ENCODE results near the gene ATG7. TPM values are rescaled to one million over a fixed set of nuclear protein-coding genes. Genes with fewer than 3 reads are reported as not detected.

ATG7 gene
- total RNA-seq, 3 donors from 2014 or later (not counting 1 experiment from before 2014, with no cell fraction given): 55.3 to 72.9 (median 68.6) TPM

- peaks cover 0 to 7% of the 10 kb centered on the region in 2 donors for H3K4me1 Mint-ChIP-seq
- no peak overlapping the region for H3K27ac Mint-ChIP-seq
Measured at GRCh38 chr3:11470031-11470853, 198.0 kb downstream of the ATG7 start.

DNA sequence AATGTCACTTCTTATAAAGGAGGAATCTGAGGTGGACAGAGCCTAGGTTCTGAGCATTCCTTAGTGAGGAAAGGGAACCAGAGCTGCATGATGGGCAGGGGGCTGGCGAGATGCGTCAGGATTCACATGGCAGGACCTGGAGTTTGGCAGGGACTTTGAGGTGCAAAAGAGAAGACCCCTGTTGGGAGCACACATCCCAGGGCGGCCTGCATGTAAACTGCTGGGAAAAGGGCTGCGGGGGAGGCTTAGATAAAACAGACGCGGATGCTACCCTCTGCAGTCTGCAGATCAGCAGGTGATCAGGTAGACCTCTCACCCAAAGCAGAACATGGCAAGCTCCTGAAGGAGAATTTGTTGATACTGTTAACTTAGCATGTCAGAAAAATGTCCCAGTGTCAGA, 203.1 kb downstream of the ATG7 start:
- Mint-ChIP-seq H3K9me3 (no peaks in the 10 kb centered on the region), H3K36me3 (no peaks in the 10 kb centered on the region), H3K27ac (no peak overlapping the region), H3K4me3 (no peak overlapping the region), H3K4me1 (peaks cover 0 to 8% of the 10 kb centered on the region in 2 donors), H3K27me3 (ENCODE audit: low read depth in 2 of 2) (no peaks in the 10 kb centered on the region)
- DNase-seq (no peak), ATAC-seq (no peak)
- TF ChIP-seq CTCF (IDR thresholded peaks at IDR 0.05): no peak
- Histone ChIP-seq H3K4me1 (ENCODE audit: control insufficient read depth, insufficient read depth, low read length) (no peaks in the 10 kb centered on the region), H3K4me3 (ENCODE audit: low read length) (no peak overlapping the region), H3K27me3 (ENCODE audit: control insufficient read depth, insufficient read depth, low read length) (no peaks in the 10 kb centered on the region), H3K36me3 (ENCODE audit: control insufficient read depth, insufficient read depth, low read length) (no peaks in the 10 kb centered on the region), H3K9me3 (ENCODE audit: control insufficient read depth, insufficient read depth, low read length) (no peaks in the 10 kb centered on the region), H3K27ac (ENCODE audit: low read length) (no peak overlapping the region)
- WGBS (ENCODE audit: insufficient coverage): over 99% methylated on average over 6 of the region's 6 CpGs
- intact Hi-C loops (cut with micrococcal nuclease): no loop called here

More at GRCh38 chr3:11470031-11470853, 198.0 kb downstream of the ATG7 start:
- H3K4me1 ChIP-seq (ENCODE audit: control insufficient read depth, insufficient read depth, low read length): no peaks in the 10 kb centered on the region
- no peak overlapping the region for H3K27ac ChIP-seq (ENCODE audit: low read length)
- H3K9me3 Mint-ChIP-seq: no peaks in the 10 kb centered on the region
- no peak overlapping the region for H3K4me3 ChIP-seq (ENCODE audit: low read length)
- TF ChIP-seq CTCF (IDR thresholded peaks at IDR 0.05): no peak
- intact Hi-C loops (cut with micrococcal nuclease): no loop called here
- DNase-seq (no peak), ATAC-seq (no peak)
- H3K27me3 Mint-ChIP-seq (ENCODE audit: low read depth in 2 of 2): no peaks in the 10 kb centered on the region
- whole genome bisulfite sequencing (ENCODE audit: insufficient coverage): 93% methylated on average over 8 of the region's 9 CpGs
- no peaks in the 10 kb centered on the region for H3K36me3 Mint-ChIP-seq
- H3K36me3 ChIP-seq (ENCODE audit: control insufficient read depth, insufficient read depth, low read length): peaks cover 6% of the 10 kb centered on the region
- no peaks in the 10 kb centered on the region for H3K9me3 ChIP-seq (ENCODE audit: control insufficient read depth, insufficient read depth, low read length)
- H3K4me3 Mint-ChIP-seq: no peak overlapping the region
- no peaks in the 10 kb centered on the region for H3K27me3 ChIP-seq (ENCODE audit: control insufficient read depth, insufficient read depth, low read length)

- ATAC-seq (no peak), DNase-seq (no peak)
- H3K27me3 Mint-ChIP-seq (ENCODE audit: low read depth in 2 of 2): no peaks in the 10 kb centered on the region
- no peaks in the 10 kb centered on the region for H3K4me1 ChIP-seq (ENCODE audit: control insufficient read depth, insufficient read depth, low read length)
- 100% methylated on average over 1 of the region's 1 CpG for WGBS (ENCODE audit: insufficient coverage)
- no peak overlapping the region for H3K27ac ChIP-seq (ENCODE audit: low read length)
- no peaks in the 10 kb centered on the region for H3K36me3 ChIP-seq (ENCODE audit: control insufficient read depth, insufficient read depth, low read length)
- H3K9me3 Mint-ChIP-seq: no peaks in the 10 kb centered on the region
- no peaks in the 10 kb centered on the region for H3K9me3 ChIP-seq (ENCODE audit: control insufficient read depth, insufficient read depth, low read length)
- no peak overlapping the region for H3K4me3 Mint-ChIP-seq
- no peaks in the 10 kb centered on the region for H3K27me3 ChIP-seq (ENCODE audit: control insufficient read depth, insufficient read depth, low read length)
- no peak overlapping the region for H3K4me3 ChIP-seq (ENCODE audit: low read length)
- intact Hi-C loops (cut with micrococcal nuclease): no loop called here
- no peaks in the 10 kb centered on the region for H3K36me3 Mint-ChIP-seq
- H3K4me1 Mint-ChIP-seq: peaks cover 0 to 8% of the 10 kb centered on the region in 2 donors
- no peak for TF ChIP-seq CTCF (IDR thresholded peaks at IDR 0.05)
- H3K27ac Mint-ChIP-seq: no peak overlapping the region
Measured at GRCh38 chr3:11476735-11477144, 204.5 kb downstream of the ATG7 start.

All from natural killer cell (primary cell).